Lower leg skin (tissue), 3 donors: Measurements from ENCODE around the gene SKI.

Source experiments
- CTCF ChIP-seq, 3 donors: fragments of 450-650 bp; IDR thresholded peaks; one replicate each; pipeline ENCODE4 v1.5.1; 2016; ENCODE audit warnings: antibody characterized with exemption in 3 of 3, mild to moderate bottlenecking in 3 of 3, moderate library complexity in 2 of 3
- POLR2A ChIP-seq, 2 donors: fragments of 450-650 bp; IDR thresholded peaks; one replicate each; pipeline ENCODE4 v1.6.1; 2016 to 2017; ENCODE audit warnings: antibody characterized with exemption in 2 of 2, mild to moderate bottlenecking in 1 of 2, moderate library complexity in 1 of 2

- no peak for TF ChIP-seq POLR2A (IDR thresholded peaks at IDR 0.05)
- TF ChIP-seq CTCF (IDR thresholded peaks at IDR 0.05): no peak
Observed at GRCh38 chr1:2203671-2204414, 24.3 kb upstream of the SKI start.
